ENCODE data around the gene ZNF32.

- TF ChIP-seq CTCF (IDR thresholded peaks at IDR 0.05) (no peak), POLR2A (IDR thresholded peaks at IDR 0.05) (no peak)
Observed at GRCh38 chr10:43667317-43667731, 18.6 kb upstream of the ZNF32 start.
